GM11168 (cell line): ENCODE results near the gene PLPP4.

ENCODE experiments used
- in situ Hi-C: fragments of 300-500 bp; cut with MboI; formaldehyde crosslinking; loops from one replicate; pipeline ENCODE4 v1.12.0; 2022; ENCODE audit warnings: low sequenced_read_pairs; ENCODE audit not compliant: unreplicated experiment

Gene PLPP4

DNA sequence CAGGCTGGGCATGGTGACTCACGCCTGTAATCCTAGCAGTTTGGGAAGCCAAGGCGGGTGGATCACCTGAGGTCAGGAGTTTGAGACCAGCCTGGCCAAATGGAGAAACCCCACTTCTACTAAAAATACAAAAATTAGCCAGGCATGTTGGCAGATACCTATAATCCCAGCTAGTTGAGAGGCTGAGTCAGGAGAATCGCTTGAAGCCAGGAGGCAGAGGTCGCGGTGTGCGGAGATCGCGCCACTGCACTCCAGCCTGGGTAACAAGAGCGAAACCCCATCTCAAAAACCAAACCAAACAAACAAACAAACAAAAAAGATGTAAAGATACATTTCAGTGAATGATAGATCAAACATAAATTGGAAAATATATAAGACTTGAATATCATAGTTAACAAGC, 105.9 kb downstream of the PLPP4 start:
- in situ Hi-C loops, result no loop called here

- in situ Hi-C loops, result no loop called here
These were observed 113.4 kb downstream of the PLPP4 start for GRCh38 chr10:120570418-120570817.

- in situ Hi-C loops, result no loop called here
These were observed 114.2 kb downstream of the PLPP4 start for GRCh38 chr10:120571266-120571665.

GRCh38 chr10:120572307-120572706, 115.3 kb downstream of the PLPP4 start:
- in situ Hi-C loops, result no loop called here

- in situ Hi-C loops, result no loop called here
These were observed 116.3 kb downstream of the PLPP4 start for GRCh38 chr10:120573355-120573754.

DNA sequence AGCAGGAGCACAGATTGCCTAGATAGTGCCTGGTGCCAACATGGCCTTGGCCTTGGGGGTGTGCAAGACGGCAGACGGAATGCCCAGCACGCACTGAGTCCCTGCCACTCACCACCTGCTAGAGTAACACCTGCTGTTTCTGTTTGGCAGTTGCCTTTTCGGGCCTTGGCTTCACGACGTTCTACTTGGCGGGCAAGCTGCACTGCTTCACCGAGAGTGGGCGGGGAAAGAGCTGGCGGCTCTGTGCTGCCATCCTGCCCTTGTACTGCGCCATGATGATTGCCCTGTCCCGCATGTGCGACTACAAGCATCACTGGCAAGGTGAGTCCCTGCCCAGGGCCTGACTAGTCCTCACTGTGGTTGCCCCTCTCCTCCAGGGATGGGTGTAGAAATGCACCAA, 118.0 kb downstream of the PLPP4 start:
- in situ Hi-C loops, result no loop called here

GRCh38 chr10:120575411-120575810, 118.4 kb downstream of the PLPP4 start:
- in situ Hi-C loops, result no loop called here

DNA sequence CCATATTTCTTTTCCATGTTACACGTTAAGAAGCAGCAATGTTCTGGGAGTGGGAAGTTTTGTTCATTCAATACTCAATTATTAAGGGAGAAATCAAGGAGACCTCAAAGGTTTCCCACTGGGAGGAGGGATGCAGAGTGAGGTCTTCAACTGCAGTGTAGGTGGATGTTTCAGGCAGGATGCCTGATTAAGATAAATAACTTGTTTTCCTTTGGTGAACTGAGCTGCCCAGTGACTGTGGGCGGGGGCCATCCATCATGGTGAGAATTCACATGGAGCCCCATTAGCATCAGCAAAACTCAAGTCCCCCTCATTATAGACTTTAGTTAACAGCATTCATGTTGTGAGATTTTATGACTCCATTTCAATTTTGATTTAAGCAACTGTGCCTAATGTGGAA, 121.1 kb downstream of the PLPP4 start:
- in situ Hi-C loops, result no loop called here

GRCh38 chr10:120578890-120579289, 121.9 kb downstream of the PLPP4 start:
- in situ Hi-C loops, result no loop called here

DNA sequence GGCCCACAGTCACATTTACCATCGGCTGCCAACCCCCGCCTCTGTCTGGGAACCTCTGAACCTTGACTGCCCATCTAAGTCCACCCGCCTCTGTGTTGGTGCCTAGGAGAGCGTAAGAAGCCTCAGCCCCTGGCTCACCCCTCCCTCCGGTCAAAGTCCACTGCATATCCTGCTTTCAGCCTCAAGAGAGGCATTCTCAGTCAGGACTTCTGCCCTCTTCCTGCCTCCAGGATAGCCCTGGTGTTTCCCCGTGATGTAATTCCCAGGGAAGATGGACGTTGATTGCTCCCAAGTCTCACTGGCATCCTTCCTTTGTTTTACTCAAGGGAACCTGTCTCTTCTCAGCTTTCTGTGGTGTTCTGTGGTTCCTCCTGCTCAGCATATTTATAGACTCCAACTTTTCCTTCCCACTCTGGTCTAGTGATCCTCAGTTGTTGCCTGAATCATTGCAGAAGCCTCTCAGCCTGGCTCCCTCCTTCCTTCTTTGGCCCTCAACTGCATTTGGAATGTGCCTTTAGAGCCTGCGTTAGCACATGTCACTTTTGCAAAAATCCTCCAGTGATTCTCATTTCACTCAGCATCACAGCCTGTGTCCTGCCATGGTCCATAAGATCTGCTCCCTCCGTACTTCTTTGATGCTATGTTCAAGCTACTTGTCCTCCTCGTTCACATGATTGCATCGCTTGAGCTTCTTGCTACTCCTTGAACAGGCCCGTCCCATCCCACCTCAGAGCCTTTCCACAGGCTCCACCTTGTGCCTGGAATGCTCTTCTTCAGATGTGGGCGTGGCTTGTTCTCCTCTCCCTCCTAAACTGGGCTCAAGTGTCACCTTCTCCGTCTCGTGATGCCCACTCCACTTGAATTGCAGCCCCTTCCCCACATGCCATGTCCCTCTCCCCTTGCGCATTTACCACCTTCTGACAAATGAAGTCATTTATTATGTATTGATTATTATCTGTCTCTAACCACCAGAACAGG, 124.2 kb downstream of the PLPP4 start:
- in situ Hi-C loops, result no loop called here

DNA sequence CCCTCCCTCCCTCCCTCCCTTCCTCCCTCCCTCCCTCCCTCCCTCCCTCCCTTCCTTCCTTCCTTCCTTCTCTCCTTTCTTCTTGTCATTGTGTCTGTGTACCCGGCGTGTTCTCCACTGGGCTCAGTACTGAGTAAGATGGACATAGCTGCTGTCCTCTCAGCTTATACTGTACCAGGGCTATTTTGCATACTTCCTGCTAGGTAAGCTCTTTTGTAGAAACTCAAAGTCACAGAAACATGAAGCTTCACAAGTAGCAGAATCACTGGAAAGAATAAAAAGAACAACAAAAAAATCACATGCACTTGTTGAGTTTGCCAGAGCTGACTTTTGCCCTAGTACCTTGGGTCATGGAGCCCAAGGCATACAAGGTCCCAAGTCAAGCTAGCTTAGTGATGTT, 125.7 kb downstream of the PLPP4 start:
- in situ Hi-C loops, result no loop called here

- in situ Hi-C loops, result no loop called here
These were observed 126.5 kb downstream of the PLPP4 start for GRCh38 chr10:120583424-120584108.

GRCh38 chr10:120584786-120585185, 127.8 kb downstream of the PLPP4 start:
- in situ Hi-C loops, result no loop called here

DNA sequence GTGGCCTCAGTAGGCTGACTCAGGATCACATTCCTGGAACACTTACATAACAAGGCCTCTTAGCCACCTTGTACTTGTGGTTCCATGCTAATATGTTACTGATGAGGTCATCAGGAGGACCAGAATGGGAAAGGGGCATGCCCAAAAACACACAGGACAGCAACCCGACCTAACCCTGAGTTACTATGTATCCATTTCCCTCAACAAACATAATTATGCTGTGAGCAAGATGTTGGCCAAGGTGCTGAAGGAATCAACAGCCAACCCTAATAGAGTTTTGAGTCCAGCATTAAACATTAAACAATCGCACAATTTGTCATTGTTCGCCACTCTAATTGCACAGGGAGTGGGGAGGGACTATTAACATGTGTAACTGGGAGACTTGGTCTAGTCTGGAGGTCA, 129.4 kb downstream of the PLPP4 start:
- in situ Hi-C loops, result no loop called here

- in situ Hi-C loops, result no loop called here
These were observed 130.0 kb downstream of the PLPP4 start for GRCh38 chr10:120587061-120587460.

DNA sequence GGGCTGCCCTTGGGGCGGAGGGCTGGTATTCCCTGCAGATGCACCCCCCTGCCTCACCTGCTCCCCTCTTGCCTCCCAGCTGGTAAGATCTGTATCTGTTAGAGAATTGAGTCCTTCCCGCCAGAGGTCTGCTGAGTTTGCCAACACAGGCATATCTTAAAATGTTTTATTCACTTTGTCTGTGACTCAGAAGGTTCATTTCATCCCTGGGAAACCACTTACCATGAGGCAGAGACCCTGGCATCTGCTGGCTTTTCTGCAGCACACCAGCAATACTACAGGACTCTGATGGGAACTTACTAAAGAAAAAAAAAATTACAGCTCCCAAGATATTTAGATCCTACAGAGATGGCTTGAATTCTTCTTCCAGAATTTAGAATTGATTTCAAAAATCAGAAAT, 131.3 kb downstream of the PLPP4 start:
- in situ Hi-C loops, result no loop called here

GRCh38 chr10:120593693-120594092, 136.7 kb downstream of the PLPP4 start:
- in situ Hi-C loops, result no loop called here

DNA sequence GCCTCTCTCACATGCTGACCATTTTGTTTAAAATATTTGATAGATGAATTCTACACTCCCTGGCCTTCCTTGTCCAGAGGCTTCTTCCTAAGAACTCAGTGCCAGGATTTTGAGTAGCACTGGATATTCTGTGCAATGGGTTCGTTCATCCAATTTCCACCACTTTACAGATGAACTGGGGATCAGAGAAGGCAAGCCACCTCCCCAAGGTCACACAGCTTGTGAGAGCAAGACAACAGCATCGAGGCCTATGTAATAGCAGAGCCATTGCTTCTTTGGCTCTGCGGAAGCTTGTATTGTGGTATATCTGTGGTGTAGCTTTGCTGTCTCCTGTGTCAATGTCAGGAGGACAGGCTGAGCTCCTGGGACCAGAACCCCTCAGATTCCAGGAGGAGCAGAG, 140.9 kb downstream of the PLPP4 start:
- in situ Hi-C loops, result no loop called here

DNA sequence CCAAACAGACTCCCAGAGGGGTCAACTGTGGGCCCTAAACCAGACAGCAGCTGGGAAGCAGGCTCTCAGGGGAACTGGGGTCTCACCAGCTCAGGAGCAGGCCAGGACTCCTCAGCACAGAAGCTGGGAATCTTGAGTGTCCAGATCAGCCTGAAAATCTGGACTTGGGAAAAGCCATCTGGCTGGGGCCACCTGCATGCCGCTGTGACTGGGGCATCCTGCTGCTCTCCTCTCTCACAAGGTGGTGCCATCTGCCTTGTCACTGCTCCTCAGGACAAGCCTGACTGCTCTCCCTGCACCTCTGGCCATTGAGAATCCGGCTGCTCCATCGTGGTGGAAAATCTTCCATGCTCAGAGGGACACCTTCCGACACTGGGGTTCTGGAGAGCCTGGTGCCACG, 141.4 kb downstream of the PLPP4 start:
- in situ Hi-C loops, result no loop called here

GRCh38 chr10:120599200-120599724, 142.2 kb downstream of the PLPP4 start:
- in situ Hi-C loops, result no loop called here
